Esophagus squamous epithelium (tissue), 4 donors: ENCODE measurements around the gene ULK4.

Source experiments
- POLR2A ChIP-seq, 4 donors: fragments of 450-650 bp; IDR thresholded peaks; one replicate each; pipeline ENCODE4 v1.6.1; 2017; ENCODE audit warnings: antibody characterized with exemption in 4 of 4, mild to moderate bottlenecking in 4 of 4, moderate library complexity in 3 of 4
- TF ChIP-seq, protein P1 (sequence below), 6 experiments: fragments of 450-650 bp in 4 of 6; fragments of 200-600 bp in 2 of 6; sonication (generic) in 2 of 6; IDR thresholded peaks; one replicate each; pipeline ENCODE4 v1.5.1; 2016 to 2019; ENCODE audit warnings: antibody characterized with exemption in 6 of 6, mild to moderate bottlenecking in 4 of 6, moderate library complexity in 4 of 6

DNA sequence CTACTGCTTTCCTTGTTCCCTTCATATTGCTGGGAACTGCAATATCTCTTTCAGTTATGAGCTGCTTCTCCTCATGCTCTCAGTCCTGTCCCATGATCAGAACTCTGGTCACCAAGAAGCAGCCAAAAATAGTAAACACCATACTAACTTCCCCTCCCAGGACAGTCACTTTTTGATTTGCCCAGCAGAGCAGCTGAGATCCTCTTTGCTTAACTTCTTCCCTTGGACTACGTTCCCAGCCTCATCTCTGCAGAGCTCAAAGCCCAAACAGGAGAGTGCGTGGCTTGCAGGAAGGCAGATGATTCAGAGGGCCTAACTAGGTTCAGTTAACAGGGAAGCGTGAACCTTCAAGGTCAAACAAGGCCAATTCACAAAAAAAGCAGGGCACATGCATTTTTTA lies 609.4 kb downstream of the ULK4 start:
- TF ChIP-seq, protein P1, sequence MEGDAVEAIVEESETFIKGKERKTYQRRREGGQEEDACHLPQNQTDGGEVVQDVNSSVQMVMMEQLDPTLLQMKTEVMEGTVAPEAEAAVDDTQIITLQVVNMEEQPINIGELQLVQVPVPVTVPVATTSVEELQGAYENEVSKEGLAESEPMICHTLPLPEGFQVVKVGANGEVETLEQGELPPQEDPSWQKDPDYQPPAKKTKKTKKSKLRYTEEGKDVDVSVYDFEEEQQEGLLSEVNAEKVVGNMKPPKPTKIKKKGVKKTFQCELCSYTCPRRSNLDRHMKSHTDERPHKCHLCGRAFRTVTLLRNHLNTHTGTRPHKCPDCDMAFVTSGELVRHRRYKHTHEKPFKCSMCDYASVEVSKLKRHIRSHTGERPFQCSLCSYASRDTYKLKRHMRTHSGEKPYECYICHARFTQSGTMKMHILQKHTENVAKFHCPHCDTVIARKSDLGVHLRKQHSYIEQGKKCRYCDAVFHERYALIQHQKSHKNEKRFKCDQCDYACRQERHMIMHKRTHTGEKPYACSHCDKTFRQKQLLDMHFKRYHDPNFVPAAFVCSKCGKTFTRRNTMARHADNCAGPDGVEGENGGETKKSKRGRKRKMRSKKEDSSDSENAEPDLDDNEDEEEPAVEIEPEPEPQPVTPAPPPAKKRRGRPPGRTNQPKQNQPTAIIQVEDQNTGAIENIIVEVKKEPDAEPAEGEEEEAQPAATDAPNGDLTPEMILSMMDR (IDR thresholded peaks at IDR 0.05), result no peak
- TF ChIP-seq POLR2A (IDR thresholded peaks at IDR 0.05), result no peak
